ENCODE measurements around the gene CELSR3.

Gene CELSR3

DNA sequence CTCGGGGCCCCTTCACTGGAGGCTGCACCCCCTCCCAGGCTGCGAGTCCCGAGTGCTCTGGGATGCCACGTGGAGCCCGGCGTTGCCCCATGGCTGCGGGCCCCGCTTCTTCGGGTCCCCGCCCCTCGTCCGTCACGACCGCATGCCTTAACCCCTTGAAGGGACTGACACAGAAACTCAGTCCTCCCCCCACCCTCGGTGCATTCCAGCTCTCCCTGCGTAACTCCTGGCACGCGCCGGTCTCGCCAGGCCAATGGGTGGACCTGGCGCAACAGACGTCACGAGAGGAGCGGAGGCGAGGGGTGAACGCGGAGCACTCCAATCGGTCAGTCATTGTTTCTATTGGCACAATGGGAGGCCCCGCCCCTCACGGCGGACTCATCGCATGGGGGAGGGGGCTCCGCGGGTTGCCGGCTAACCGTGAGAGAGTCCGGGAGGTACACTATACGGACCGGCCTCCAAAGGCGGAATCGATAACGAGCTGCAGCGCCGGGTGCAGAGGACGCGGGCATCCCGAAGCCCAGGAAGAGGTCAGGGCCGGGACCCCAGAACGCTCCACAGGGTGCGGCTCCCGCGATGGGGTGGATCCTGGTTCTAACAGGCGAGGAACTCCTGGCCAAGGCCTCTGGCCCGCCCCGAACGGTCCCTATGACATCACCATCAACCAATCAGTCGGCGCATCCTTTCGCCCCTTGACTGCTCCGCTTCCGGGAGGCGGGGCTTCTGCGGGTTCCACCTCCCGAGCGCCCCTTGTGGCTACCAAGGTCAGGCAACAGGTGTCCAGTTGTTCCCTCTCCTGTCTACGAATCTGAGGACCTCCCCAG is 1.0 kb upstream of the CELSR3 start:
- H3K27ac ChIP-seq (replicated peaks), result peak overlapping the region; percentile 73
- peaks cover 3% of the 10 kb centered on the region for H3K27me3 ChIP-seq (ENCODE audit: insufficient read depth, poor library complexity, severe bottlenecking)
- peak; percentile 98 for DNase-seq (ENCODE audit: low read depth in 1 of 2, low spot score in 1 of 2)
- TF ChIP-seq, protein P1, sequence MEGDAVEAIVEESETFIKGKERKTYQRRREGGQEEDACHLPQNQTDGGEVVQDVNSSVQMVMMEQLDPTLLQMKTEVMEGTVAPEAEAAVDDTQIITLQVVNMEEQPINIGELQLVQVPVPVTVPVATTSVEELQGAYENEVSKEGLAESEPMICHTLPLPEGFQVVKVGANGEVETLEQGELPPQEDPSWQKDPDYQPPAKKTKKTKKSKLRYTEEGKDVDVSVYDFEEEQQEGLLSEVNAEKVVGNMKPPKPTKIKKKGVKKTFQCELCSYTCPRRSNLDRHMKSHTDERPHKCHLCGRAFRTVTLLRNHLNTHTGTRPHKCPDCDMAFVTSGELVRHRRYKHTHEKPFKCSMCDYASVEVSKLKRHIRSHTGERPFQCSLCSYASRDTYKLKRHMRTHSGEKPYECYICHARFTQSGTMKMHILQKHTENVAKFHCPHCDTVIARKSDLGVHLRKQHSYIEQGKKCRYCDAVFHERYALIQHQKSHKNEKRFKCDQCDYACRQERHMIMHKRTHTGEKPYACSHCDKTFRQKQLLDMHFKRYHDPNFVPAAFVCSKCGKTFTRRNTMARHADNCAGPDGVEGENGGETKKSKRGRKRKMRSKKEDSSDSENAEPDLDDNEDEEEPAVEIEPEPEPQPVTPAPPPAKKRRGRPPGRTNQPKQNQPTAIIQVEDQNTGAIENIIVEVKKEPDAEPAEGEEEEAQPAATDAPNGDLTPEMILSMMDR (IDR thresholded peaks at IDR 0.05; ENCODE audit: insufficient read depth, low read length), result peak; percentile 76
- TF ChIP-seq, protein P2, sequence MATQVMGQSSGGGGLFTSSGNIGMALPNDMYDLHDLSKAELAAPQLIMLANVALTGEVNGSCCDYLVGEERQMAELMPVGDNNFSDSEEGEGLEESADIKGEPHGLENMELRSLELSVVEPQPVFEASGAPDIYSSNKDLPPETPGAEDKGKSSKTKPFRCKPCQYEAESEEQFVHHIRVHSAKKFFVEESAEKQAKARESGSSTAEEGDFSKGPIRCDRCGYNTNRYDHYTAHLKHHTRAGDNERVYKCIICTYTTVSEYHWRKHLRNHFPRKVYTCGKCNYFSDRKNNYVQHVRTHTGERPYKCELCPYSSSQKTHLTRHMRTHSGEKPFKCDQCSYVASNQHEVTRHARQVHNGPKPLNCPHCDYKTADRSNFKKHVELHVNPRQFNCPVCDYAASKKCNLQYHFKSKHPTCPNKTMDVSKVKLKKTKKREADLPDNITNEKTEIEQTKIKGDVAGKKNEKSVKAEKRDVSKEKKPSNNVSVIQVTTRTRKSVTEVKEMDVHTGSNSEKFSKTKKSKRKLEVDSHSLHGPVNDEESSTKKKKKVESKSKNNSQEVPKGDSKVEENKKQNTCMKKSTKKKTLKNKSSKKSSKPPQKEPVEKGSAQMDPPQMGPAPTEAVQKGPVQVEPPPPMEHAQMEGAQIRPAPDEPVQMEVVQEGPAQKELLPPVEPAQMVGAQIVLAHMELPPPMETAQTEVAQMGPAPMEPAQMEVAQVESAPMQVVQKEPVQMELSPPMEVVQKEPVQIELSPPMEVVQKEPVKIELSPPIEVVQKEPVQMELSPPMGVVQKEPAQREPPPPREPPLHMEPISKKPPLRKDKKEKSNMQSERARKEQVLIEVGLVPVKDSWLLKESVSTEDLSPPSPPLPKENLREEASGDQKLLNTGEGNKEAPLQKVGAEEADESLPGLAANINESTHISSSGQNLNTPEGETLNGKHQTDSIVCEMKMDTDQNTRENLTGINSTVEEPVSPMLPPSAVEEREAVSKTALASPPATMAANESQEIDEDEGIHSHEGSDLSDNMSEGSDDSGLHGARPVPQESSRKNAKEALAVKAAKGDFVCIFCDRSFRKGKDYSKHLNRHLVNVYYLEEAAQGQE (IDR thresholded peaks at IDR 0.05; ENCODE audit: insufficient replicate concordance, low read depth), result peak; percentile 52
- TF ChIP-seq GABPA (IDR thresholded peaks at IDR 0.05; ENCODE audit: low read depth) (no peak), SPI1 (IDR thresholded peaks at IDR 0.05; ENCODE audit: borderline replicate concordance, low read depth) (peak; percentile 22; the same call in 1 of the 2 replicates), POLR2AphosphoS5 (IDR thresholded peaks at IDR 0.05; ENCODE audit: low read depth) (peak; percentile 76)
- H3K4me3 ChIP-seq (replicated peaks; ENCODE audit: insufficient read depth, low read length), result peak overlapping the region; percentile 50

DNA sequence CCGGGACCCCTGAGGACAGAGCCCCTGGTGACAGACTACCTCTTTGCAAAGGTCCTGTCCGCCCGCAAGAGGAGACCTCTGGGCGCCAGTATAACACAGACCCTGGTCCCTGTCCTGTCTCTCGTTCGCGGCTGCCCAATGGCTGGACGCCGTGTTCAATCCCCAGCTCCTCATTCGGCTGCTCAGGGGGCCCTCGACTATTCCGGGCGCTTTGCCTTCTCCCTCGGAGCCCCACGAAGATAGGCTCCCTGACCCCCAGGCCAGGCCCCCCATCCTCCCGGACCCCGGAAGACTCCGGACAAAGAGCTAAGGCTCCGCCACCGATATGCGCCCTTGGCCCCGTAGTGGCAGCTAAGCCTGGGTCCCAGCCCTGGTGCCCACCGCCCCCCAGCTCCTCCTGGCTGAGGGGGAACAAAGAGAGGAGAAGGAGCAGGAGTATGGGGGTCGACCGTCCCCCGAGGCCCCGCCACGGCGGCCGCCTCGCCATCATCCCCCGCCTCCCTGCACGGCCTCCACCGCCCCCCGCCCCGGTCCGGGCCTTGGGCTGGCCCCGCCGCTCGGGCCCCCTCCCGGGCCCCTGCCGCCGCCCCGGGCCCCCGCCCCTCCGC is 437 bp downstream of the CELSR3 start:
- Histone ChIP-seq H3K27me3 (ENCODE audit: insufficient read depth, poor library complexity, severe bottlenecking) (peaks cover 3% of the 10 kb centered on the region), H3K27ac (replicated peaks) (no peak overlapping the region), H3K4me3 (replicated peaks; ENCODE audit: insufficient read depth, low read length) (peak overlapping the region; percentile 50; the same call in 1 of the 2 replicates)
- TF ChIP-seq, protein P1 (IDR thresholded peaks at IDR 0.05; ENCODE audit: insufficient read depth, low read length), result no peak
- no peak for TF ChIP-seq SPI1 (IDR thresholded peaks at IDR 0.05; ENCODE audit: borderline replicate concordance, low read depth)
- TF ChIP-seq GABPA (IDR thresholded peaks at IDR 0.05; ENCODE audit: low read depth), result no peak
- no peak for TF ChIP-seq POLR2AphosphoS5 (IDR thresholded peaks at IDR 0.05; ENCODE audit: low read depth)
- TF ChIP-seq, protein P2 (IDR thresholded peaks at IDR 0.05; ENCODE audit: insufficient replicate concordance, low read depth), result no peak
- DNase-seq (ENCODE audit: low read depth in 1 of 2, low spot score in 1 of 2), result no peak

DNA sequence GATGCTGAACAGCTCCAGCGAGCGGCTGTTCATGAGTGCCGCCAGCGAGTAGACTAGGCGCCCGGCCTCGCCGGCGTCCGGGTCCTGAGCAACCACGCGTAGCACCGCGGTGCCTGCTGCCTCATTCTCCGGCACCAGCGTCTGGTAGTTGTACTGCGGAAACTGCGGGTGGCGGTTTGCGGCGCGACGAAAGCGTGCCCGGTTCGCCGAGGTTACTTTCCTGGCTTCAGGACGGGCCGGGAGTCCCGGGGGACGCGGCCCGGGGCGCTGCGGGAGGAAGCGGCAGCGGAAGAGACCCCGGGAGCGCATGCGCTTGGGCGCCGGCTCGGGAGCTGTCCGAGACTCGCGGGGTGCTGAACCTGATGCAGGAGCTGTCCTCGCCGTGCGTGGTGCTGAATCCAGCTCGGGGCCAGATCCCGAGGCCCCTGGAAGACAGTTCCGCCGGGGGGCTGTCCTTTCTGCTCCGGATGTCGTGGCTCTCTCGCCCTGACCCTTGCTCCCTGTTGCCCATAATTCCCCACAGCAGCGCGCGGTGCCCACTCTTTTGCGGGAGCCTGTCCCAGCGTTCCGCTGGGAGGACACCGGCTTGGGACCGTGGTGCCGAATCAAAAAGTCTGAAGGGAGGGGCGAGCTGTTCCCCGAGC is 1.1 kb downstream of the CELSR3 start:
- Histone ChIP-seq H3K4me3 (replicated peaks; ENCODE audit: insufficient read depth, low read length) (peak overlapping the region; percentile 33), H3K27ac (replicated peaks) (no peak overlapping the region), H3K27me3 (ENCODE audit: insufficient read depth, poor library complexity, severe bottlenecking) (peaks cover 3% of the 10 kb centered on the region)
- TF ChIP-seq, protein P2 (IDR thresholded peaks at IDR 0.05; ENCODE audit: insufficient replicate concordance, low read depth), result peak; percentile 100
- no peak for TF ChIP-seq GABPA (IDR thresholded peaks at IDR 0.05; ENCODE audit: low read depth)
- peak; percentile 51 to 67 for DNase-seq (ENCODE audit: low read depth in 1 of 2, low spot score in 1 of 2)

All from HL-60 (cell line).